Measurements from ENCODE around the gene FERMT2. TPM values are rescaled to one million over a fixed set of nuclear protein-coding genes. Genes with fewer than 3 reads are reported as not detected.

The FERMT2 gene
- total and polyA plus RNA-seq, 4 donors, result 23.9 to 51.3 (median 40.4) TPM

GRCh38 chr14:52888159-52888558 lies 62.7 kb downstream of the FERMT2 start:
- TF ChIP-seq GABPA (IDR thresholded peaks at IDR 0.05 in 1 of 2, conservative IDR thresholded peaks at IDR 0.05 in 1 of 2), result no peak
- TF ChIP-seq NR2F2 (IDR thresholded peaks at IDR 0.05), result no peak
- no peak for TF ChIP-seq EGR1 (IDR thresholded peaks at IDR 0.05; ENCODE audit: low read depth in 2 of 2)
- 86% methylated on average over 4 of the region's 4 CpGs for WGBS
- no peak overlapping the region for H3K4me3 ChIP-seq (ENCODE audit: low read depth in 1 of 3, low read length in 3 of 3)

GRCh38 chr14:52885230-52885629 lies 65.6 kb downstream of the FERMT2 start:
- 34% methylated on average over 2 of the region's 2 CpGs for WGBS
- H3K4me3 ChIP-seq (ENCODE audit: low read depth in 1 of 3, low read length in 3 of 3), result no peak overlapping the region
- TF ChIP-seq JUND (IDR thresholded peaks at IDR 0.05) (peak in 1 of 2 donors; percentile 20), MAX (IDR thresholded peaks at IDR 0.05) (no peak), FOXA1 (IDR thresholded peaks at IDR 0.05) (no peak), ZBTB33 (IDR thresholded peaks at IDR 0.05) (no peak), TAF1 (conservative IDR thresholded peaks at IDR 0.05) (no peak), HNF4G (IDR thresholded peaks at IDR 0.05) (no peak), HNF4A (conservative IDR thresholded peaks at IDR 0.05) (peak in 1 of 2 donors; percentile 9), RXRA (IDR thresholded peaks at IDR 0.05) (no peak), NR2F2 (IDR thresholded peaks at IDR 0.05) (peak; percentile 20), GABPA (IDR thresholded peaks at IDR 0.05 in 1 of 2, conservative IDR thresholded peaks at IDR 0.05 in 1 of 2) (no peak), RAD21 (IDR thresholded peaks at IDR 0.05) (no peak), FOXA2 (IDR thresholded peaks at IDR 0.05) (no peak), REST (IDR thresholded peaks at IDR 0.05) (no peak), YY1 (IDR thresholded peaks at IDR 0.05) (no peak), ATF3 (IDR thresholded peaks at IDR 0.05) (no peak), EGR1 (IDR thresholded peaks at IDR 0.05; ENCODE audit: low read depth in 2 of 2) (no peak)
- H3K4me1 ChIP-seq (ENCODE audit: control insufficient read depth in 4 of 4, insufficient read depth in 4 of 4, low read length in 3 of 4), result peaks cover 3 to 10% (median 6%) of the 10 kb centered on the region in 4 donors
- peaks cover 2 to 17% (median 5%) of the 10 kb centered on the region in 4 donors for H3K36me3 ChIP-seq (ENCODE audit: control insufficient read depth in 4 of 4, insufficient read depth in 3 of 4, low read depth in 1 of 4, low read length in 3 of 4)
- H3K27ac ChIP-seq (ENCODE audit: low read depth in 1 of 2, low read length in 2 of 2), result no peak overlapping the region
- no peak overlapping the region for H3K9ac ChIP-seq (ENCODE audit: low read depth in 1 of 2, low read length in 2 of 2)
- H3K27me3 ChIP-seq (ENCODE audit: control insufficient read depth in 4 of 4, insufficient read depth in 4 of 4, low read length in 3 of 4), result no peaks in the 10 kb centered on the region
- DNase-seq (ENCODE audit: low spot score), result no peak
- no peaks in the 10 kb centered on the region for H3K9me3 ChIP-seq (ENCODE audit: control insufficient read depth in 4 of 4, low read length in 3 of 4)

More at GRCh38 chr14:52888159-52888558, 62.7 kb downstream of the FERMT2 start:
- Histone ChIP-seq H3K36me3 (ENCODE audit: control insufficient read depth in 4 of 4, insufficient read depth in 3 of 4, low read depth in 1 of 4, low read length in 3 of 4) (peaks cover 2 to 28% (median 11%) of the 10 kb centered on the region in 4 donors), H3K4me1 (ENCODE audit: control insufficient read depth in 4 of 4, insufficient read depth in 4 of 4, low read length in 3 of 4) (peaks cover 0 to 5% (median 3%) of the 10 kb centered on the region in 4 donors), H3K9ac (ENCODE audit: low read depth in 1 of 2, low read length in 2 of 2) (no peak overlapping the region), H3K27ac (ENCODE audit: low read depth in 1 of 2, low read length in 2 of 2) (no peak overlapping the region), H3K9me3 (ENCODE audit: control insufficient read depth in 4 of 4, low read length in 3 of 4) (no peaks in the 10 kb centered on the region), H3K27me3 (ENCODE audit: control insufficient read depth in 4 of 4, insufficient read depth in 4 of 4, low read length in 3 of 4) (no peaks in the 10 kb centered on the region)
- DNase-seq (ENCODE audit: low spot score), result no peak
